ENCODE data around the gene UNC50.

Gene UNC50, protein sequence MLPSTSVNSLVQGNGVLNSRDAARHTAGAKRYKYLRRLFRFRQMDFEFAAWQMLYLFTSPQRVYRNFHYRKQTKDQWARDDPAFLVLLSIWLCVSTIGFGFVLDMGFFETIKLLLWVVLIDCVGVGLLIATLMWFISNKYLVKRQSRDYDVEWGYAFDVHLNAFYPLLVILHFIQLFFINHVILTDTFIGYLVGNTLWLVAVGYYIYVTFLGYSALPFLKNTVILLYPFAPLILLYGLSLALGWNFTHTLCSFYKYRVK

DNA sequence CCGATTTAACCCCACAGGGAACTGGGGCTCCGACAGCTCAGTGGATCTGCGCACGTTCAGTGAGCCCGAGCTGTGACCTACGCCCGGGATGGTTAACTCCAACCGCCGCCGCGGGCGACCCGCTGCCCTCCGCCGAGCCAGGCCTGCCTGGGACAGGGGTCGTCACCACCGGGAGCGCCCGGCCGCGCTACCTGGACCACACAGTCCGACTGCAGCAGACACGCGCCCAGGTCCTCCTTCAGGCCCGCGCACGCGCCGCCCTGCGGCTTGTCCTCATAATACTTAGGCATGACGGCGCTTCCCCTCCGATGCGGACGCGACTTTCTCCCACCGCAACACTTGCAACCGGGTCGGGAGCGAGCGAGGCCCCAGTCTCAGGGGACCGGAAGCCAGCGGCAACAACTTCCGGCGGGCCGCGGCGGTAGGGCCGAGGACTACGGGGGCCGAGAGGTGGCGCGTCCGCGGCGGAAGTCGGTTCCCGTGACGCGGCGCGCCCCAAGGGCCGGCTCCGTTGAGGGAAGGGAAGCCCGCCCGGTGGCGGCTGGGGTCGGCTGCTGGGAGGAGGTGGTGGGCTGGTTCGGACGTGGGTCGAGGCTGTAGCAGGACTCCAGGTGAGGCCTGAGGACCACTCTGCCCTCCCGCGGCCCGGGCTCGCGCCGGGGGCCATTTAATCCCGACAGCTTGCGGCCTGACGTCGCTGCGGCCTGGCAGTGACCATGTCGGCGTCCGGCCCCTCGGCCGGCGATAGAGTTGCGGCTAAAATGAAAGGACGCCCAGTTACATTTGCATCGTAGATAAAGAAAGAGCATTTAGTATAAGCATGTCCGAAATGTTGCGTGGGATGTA, at the start of gene UNC50, which contains the start of gene COA5:
Gene UNC50 (plus strand): TSS at position 474 of the 846 bp plus-strand sequence. CDS start 1,171 bp downstream, outside the sequence.
Gene COA5 (minus strand): TSS at position 397 of the 846 bp plus-strand sequence. CDS start 107 bp downstream, at position 290.
- H3K4me3 ChIP-seq (ENCODE audit: low read depth, low read length): peak within 1 kb of the TSS; percentile 85

DNA sequence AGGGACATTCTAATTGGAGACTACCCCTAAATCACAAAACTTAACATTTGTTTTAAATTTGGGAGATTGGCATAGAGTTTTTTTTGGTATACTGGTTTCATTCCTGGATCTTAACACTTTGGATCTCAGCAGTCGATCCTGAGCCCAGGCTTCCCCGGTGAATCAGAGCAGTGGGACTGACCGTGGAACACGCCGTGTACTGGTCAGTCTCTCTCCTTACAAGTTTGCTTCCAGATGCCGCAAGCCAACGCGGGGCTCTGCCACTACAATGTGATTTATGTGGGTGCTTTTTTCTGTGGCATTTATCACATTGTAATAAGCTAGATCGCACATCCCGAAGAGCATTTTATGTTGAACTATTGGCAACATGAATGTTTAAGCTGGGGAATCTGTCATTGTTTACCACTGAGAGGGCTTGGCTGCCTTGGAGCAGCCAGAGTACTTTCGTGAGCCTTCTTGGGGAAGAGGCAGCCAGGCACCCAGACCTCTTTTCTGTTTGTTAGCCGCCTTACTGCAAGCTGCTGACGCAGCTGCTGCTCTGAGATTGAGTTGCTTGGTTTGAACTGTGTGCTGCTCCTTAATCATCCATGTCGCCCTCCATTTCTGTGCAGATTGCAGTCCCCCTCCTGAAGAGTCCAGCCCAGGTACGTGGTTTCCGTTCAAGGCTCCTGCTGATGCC, 49.4 kb upstream of the UNC50 start:
- H3K4me3 ChIP-seq (ENCODE audit: low read depth, low read length): no peak overlapping the region

DNA sequence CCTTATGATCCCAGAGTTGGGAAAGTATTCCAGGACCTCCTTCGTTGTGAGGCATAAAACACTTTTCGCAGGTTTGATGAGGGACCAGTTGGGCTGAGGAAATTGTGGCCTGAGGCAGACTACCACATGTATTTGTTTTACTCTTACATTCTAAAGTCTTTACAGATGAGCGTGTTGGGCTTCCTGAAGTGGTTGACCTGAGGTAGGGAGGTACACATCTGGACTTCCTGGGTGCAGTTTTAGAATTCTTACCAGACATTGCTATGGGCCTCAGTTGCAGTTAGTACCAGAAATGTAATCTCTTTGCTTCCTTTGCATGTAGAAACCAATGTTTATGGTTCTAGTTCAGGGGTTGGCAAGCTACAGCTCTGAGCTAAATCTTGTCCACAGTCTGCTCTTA, 48.8 kb upstream of the UNC50 start:
- H3K4me3 ChIP-seq (ENCODE audit: low read depth, low read length): no peak overlapping the region

DNA sequence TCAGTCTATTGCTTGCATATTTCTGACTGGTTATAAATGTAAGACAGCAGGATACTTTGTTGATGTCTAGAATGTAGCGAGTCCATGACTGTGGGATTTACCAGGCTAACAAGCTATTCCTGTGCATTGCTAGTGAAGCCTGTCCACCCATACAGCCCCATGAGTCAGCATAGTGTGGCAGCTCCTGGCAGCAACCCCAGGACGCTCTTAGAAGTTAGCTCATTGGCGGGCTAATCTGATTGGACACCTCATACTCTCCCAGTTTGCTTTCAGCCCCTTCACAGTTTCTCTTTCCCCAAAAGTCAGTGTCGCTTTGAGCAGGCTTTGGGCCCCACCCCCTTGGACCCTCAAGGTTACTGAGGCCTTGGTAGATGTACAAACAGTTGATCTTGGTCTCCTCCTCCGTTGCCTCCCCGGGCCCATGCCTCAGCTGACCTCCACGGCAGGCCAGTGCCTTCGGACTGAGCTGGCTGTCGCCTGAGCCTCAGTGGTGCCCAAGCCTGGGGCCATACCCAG, 48.1 kb upstream of the UNC50 start:
- H3K4me3 ChIP-seq (ENCODE audit: low read depth, low read length): no peak overlapping the region

DNA sequence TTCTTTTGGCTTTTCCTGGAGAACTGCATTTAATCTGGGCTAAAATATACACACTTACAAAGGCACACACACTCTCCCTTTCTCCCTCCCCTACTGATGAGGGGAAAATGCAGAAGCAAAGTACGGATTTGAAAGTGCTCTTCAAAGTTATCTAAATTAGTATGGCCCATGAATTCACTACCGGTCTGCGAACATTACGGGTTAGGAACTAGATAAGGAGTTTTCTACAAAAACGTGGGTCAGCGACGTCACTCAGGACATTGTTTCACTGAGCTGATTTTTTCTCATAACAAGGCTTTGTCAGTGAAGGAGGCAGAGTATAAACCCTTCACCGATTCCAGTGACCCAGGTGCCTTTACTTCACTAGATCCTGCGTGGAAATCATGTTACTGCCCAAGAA, 47.4 kb upstream of the UNC50 start:
- no peak overlapping the region for H3K4me3 ChIP-seq (ENCODE audit: low read depth, low read length)

DNA sequence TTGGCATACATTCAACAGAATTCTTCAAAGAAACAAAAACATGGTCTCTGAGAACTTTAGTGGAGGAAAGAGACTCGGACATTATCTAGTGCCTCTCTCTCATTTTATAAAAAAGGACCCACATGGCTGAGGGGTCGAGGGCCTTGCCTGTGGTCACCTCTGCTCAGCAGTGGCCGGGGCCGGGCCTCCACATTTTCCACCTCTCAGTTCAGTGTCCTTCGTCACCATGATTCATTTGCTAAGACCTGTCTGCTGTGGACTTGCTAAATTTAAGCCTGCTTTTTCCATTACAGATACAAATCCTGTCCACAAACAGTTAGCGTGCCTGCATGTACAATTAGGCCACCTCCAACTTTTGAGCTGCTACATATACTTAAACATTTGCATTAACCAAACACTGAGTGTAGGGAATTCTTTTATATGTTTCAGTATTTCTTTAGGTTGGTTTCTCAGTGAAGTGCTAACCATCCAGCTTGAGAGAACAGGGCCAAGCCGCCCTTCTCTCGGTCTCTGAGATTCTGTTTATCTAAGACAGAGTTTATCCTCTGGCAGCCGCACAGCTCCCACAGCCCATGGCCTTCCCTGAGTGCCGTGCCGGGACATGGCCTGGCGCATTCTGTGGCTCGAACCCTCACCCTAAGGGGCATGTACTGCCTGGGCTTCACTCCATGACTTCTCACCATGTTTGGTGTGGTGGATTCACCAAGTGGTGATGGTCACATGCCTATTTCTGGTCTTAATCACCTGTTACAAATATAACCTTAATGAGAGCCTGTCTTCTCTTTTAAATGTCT, 46.3 kb upstream of the UNC50 start:
- no peak overlapping the region for H3K4me3 ChIP-seq (ENCODE audit: low read depth, low read length)

DNA sequence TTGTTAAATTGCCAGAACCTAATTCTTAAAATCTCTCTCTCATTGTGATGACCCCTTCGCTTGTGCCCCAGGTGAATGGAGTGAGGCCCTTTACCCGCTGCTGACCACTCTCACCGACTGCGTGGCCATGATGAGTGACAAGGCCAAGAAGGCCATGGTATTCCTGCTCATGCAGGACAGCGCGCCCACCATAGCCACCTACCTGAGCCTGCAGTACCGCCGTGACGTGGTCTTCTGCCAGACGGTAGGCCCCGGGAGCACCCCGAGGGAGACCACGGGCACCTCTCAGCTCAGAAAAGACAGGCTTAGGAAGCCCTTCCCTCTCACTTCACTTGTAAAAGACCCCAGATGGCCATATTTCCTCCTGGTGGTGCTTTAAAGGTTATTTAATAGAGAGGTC, 45.0 kb upstream of the UNC50 start:
- H3K4me3 ChIP-seq (ENCODE audit: low read depth, low read length): no peak overlapping the region

DNA sequence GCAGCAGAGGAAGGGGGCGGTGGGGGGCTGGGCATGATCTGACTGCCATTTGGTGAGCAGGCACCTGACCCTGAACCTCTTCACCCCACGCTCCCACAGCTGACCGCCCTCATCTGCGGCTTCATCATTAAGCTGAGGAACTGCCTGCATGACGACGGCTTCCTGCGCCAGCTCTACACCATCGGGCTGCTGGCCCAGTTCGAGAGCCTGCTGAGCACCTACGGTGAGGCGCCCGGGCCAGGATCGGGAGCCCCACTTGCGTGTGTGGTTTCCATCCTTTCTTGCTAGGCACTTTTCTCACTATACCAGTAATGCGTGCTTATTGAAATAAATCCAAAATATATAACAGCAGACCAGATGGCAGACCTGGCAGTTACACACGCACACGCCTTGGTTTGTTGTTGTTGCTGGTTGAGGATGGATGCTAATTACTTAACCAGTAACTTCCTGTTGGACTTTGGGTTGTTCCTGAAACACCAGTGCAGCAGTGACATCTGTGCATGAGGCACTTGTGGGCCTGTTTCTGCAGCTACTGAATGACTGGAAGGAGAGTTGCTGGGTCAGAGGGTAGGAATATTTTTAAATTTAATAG, 43.8 kb upstream of the UNC50 start:
- H3K4me3 ChIP-seq (ENCODE audit: low read depth, low read length): no peak overlapping the region

DNA sequence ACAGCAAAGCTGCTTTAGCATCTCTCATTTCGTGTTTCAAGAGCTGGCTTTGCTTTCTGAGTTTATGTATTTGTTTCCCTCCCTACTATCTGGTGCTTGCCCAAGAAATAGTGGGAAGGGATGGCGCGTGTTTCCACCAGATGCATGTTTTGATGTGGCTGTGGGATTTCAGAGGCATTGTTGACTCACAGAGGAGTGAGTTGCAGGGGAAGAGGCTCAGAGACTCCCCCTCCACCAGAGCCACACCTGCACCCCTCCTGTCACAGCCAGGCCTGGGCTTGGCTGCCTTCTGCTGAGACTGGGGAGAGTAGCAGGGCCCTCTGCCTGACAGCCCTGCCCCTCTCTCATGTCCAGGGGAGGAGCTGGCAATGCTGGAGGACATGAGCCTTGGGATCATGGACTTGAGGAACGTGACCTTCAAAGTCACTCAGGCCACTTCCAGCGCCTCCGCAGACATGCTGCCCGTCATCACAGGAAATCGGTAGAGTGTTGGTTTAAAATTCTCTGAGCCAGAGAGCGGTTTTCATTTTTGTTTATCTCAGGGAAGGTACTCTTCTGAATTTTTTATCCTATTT, 43.0 kb upstream of the UNC50 start:
- no peak overlapping the region for H3K4me3 ChIP-seq (ENCODE audit: low read depth, low read length)

DNA sequence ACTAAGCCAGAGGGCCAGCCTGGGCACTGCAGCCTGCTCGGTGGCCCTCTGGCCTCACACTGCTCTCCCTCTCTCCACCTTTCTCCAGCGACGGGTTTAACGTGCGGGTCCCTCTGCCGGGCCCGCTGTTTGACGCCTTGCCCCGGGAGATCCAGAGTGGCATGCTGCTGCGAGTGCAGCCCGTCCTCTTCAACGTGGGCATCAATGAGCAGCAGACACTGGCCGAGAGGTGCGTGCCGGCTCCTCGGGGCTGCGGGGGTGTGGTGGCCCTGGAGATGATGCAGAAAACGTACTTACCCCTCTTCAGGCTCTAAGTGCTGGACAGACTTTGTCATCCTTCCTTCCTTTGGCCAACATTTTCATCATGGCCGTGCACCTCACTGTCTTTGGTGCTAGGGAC, 42.4 kb upstream of the UNC50 start:
- no peak overlapping the region for H3K4me3 ChIP-seq (ENCODE audit: low read depth, low read length)

DNA sequence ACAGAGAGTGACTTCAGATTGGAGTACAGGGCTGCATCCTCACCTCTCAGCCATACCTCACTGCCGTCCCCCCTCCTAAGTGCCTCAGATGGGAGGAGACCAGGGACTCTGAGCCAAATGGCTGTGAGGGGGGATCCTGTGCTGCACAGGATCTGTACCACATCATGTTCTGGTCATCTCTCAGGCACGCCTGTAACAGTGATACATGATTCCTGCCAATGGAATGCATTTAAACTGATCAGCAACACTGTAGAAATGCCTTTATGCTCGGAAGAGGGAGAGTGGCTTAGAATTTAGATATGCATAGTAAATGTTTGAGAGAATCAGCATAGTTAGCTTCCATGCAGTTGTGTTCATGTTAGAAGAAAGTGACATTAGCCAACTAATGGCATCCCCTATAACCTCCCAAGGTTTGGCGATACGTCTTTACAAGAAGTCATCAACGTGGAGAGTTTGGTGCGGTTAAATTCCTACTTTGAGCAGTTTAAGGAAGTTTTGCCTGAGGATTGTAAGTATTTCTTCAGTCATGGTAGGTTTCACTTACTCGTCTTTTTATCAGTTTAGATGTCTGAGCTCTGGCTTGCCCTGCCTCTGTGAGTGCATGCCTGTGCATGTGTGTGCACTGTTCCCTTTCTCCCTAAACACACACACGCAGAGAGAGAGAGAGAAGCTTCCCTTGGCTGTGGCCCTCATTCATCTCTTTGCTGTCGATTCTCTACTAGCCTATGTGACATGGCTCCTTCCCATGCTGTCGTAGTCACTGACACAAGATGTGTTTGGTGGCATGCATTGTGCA, 40.0 kb upstream of the UNC50 start:
- no peak overlapping the region for H3K4me3 ChIP-seq (ENCODE audit: low read depth, low read length)

DNA sequence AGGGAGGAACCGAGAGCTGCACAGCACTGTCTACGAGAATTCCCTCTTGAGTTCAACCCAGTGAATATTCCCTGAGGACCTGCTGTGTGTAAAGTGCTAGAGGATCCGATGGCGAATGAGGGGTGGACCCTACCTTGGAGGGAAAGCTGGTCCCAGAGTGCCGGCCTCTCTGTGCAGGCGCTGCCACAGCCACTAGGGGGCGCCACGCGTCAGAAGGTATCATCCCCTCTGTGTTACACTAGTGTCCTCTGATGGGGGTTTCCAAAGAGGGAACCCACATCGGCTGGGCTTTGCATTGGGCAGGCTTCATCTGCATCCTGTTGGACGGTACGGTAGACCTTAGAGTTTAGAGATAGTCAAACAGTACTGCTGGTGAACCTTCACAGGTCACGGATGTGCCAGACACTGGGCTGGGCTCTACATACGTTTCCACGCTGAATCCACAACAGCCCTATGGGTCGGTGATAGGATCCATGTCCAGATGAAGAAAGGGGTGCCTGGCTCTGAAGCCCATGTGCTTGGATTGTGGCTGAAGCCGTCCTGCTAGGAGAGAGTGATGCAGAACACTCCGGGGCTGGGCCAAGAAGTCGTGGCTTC, 39.1 kb upstream of the UNC50 start:
- no peak overlapping the region for H3K4me3 ChIP-seq (ENCODE audit: low read depth, low read length)

DNA sequence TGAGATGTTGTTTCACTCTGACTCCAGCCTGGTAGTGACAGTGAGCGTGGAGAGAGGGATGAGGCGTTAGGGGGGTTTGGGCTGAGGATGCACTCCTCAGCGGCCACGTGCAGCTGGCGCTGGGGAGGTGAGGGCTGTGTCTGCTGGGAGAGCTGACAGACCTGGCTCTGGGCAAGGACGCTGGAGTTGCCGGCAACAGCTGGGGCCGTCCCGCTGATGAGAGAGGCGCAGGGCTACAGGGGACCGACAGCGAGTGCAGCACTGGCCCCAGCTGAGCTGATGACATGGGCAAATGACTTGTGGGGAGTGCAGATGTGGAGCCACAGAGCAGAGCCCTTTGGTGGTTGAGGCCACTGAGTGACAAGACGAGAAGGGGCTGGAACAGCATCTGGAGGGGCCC, 38.5 kb upstream of the UNC50 start:
- no peak overlapping the region for H3K4me3 ChIP-seq (ENCODE audit: low read depth, low read length)

DNA sequence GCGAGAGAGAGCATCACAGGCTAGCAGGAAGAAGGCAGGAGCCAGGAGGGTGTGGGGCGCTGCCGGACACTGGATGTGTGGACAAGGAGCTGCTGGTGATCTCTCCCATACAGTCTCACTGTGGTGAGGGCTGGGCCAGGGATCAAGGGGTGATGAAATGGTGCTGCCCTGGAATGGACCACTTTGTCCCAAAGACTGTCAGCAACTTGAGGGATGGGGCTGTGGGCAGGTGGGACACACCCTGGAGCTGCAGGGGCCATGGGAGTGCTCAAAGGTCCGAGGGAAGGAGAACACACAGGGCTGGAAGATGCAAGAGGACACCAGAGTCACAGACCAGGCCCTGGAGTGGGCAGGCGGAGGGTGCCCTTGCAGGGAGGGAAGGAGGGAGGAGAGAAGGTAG, 38.0 kb upstream of the UNC50 start:
- no peak overlapping the region for H3K4me3 ChIP-seq (ENCODE audit: low read depth, low read length)

DNA sequence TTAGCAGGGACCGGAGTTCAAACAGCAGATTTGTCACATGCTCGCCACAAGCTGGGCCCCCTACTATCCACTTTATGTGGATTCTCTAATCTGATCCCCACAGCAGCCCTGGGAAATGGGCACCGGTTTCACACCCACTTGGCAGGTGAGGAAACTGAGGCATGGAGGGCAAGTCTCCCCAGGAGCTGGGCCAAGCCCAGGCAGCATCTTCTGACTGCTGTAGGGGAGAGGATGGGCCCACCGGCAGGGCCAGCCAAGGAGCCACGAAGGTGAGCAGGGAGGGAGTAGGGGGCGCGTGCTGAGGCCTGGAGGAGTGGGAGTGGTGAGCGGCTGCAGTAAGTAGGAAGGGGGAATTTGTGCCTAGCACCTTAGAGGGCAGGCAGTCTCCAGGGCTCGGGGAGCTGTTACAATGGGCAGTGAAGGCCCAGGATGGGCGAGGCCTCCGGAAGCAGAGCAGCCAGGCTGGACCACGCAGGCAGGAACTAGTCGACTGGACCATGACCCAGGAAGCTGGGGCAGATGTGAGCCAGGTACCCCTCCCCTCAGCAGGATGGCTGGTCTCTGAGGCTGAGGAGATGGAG, 37.2 kb upstream of the UNC50 start:
- no peak overlapping the region for H3K4me3 ChIP-seq (ENCODE audit: low read depth, low read length)

DNA sequence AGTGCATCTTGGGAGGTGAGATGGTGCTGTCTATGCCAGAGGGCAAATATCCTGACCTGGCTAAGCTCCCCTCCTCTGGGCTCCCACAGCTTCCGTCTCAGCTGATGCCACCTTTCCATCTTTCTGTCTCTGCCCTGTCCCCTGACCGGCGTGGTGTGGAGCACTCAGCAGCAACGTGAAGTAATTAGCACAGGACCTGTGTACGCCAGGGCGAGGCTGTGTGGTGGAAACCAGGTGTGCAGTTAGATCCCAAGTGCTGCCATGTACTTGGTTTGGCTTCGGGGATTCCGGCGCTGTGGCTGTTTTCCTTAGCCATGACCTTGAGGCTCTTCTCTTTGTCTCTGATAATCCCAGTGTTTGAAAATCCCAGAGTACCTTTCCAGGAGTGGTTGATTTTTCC, 36.6 kb upstream of the UNC50 start:
- no peak overlapping the region for H3K4me3 ChIP-seq (ENCODE audit: low read depth, low read length)

DNA sequence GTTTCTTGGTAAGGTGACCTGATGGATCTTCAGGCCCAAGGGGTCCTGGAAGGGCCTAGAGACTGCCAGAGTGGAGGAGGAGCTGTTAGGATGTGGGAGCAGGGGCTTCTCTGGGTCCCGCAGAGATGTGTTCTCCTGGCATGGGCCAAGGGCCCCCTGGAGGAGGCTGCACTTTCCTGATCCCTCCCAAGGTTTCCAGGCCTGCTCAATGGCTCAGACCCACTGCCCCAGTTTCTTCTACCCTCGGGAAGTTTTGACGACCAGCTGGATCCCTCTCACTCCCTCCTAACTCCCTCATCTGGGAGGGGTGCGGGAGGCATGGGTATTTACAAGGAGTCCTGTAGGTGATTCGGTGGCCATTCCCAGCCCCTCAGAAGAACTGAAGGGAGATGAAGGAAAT, 36.2 kb upstream of the UNC50 start:
- H3K4me3 ChIP-seq (ENCODE audit: low read depth, low read length): no peak overlapping the region

DNA sequence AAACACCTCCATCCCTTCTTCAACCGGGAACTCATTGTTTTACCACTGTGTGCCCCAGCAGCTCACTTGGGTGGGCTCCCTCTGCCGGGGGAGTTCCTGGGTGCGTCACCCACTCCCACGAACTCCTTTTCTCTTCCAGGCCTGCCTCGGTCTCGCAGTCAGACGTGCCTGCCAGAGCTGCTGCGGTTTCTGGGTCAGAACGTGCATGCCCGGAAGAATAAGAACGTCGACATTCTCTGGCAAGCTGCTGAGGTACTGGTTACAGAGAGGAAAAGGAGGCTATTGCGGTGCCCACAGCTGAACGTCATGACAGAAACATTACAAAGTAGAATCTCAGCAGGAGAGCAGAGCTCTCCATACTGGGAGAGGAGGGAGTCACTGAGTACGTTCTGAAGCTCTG, 35.7 kb upstream of the UNC50 start:
- H3K4me3 ChIP-seq (ENCODE audit: low read depth, low read length): no peak overlapping the region

All from iPS-11a (cell line).